Dedifferentiated amniotic fluid mesenchymal stem cell (primary cell): ENCODE results near the gene UNCX.

Experiments
- DNase-seq: peaks from one replicate; pipeline ENCODE4 v3.0.0-alpha.2; 2016; ENCODE audit errors: extremely low spot score

UNCX gene

GRCh38 chr7:1232103-1232466 lies 587 bp upstream of the UNCX start:
- DNase-seq = no peak

- no peak for DNase-seq
Measured at GRCh38 chr7:1233333-1234048, 819 bp downstream of the UNCX start.

- DNase-seq = no peak
Measured at GRCh38 chr7:1234049-1234880, 1.6 kb downstream of the UNCX start.

- no peak for DNase-seq
Measured at GRCh38 chr7:1234881-1235500, 2.3 kb downstream of the UNCX start.

GRCh38 chr7:1235501-1236131 lies 2.9 kb downstream of the UNCX start:
- DNase-seq = no peak

GRCh38 chr7:1236132-1236661 lies 3.5 kb downstream of the UNCX start:
- no peak for DNase-seq

GRCh38 chr7:1236831-1237701 lies 4.4 kb downstream of the UNCX start:
- DNase-seq = no peak

GRCh38 chr7:1237704-1238255 lies 5.1 kb downstream of the UNCX start:
- no peak for DNase-seq

- DNase-seq = no peak
Measured at GRCh38 chr7:1238450-1238882, 5.8 kb downstream of the UNCX start.

- no peak for DNase-seq
Measured at GRCh38 chr7:1238931-1239802, 6.5 kb downstream of the UNCX start.

- no peak for DNase-seq
Measured at GRCh38 chr7:1239803-1240516, 7.3 kb downstream of the UNCX start.

- DNase-seq = no peak
Measured at GRCh38 chr7:1240517-1241257, 8.0 kb downstream of the UNCX start.

GRCh38 chr7:1241258-1241602 lies 8.6 kb downstream of the UNCX start:
- DNase-seq = no peak

- DNase-seq = no peak
Measured at GRCh38 chr7:1241603-1242255, 9.1 kb downstream of the UNCX start.

- DNase-seq = no peak
Measured at GRCh38 chr7:1242256-1242605, 9.6 kb downstream of the UNCX start.

GRCh38 chr7:1242606-1243289 lies 10.1 kb downstream of the UNCX start:
- DNase-seq = no peak

- DNase-seq = no peak
Measured at GRCh38 chr7:1243290-1243963, 10.8 kb downstream of the UNCX start.
